Mesenteric fat pad (tissue), 1 donor: Measurements from ENCODE around the gene DSPP. TPM values are rescaled to one million over a fixed set of nuclear protein-coding genes. Genes with fewer than 3 reads are reported as not detected.

Experiments
- DNase-seq: peaks from one replicate; pipeline ENCODE4 v3.0.0-alpha.2; 2020; ENCODE audit warnings: low spot score
- total RNA-seq: library from RNA; stranded (reverse); fragmentation: NEBNext Ultra II Directional; extraction: Animal tissue kit (Norgen Biotek cat#: 25700); gene quantifications from one replicate; pipeline ENCODE4 v1.2.1, GENCODE V29; 2021
- donor health status: DM: yes; HTN: yes; CAD: no.

Gene DSPP
- total RNA-seq, 1 donor from 2014 or later: not detected

GRCh38 chr4:87624698-87625097, 16.4 kb downstream of the DSPP start:
- no peak for DNase-seq

DNA sequence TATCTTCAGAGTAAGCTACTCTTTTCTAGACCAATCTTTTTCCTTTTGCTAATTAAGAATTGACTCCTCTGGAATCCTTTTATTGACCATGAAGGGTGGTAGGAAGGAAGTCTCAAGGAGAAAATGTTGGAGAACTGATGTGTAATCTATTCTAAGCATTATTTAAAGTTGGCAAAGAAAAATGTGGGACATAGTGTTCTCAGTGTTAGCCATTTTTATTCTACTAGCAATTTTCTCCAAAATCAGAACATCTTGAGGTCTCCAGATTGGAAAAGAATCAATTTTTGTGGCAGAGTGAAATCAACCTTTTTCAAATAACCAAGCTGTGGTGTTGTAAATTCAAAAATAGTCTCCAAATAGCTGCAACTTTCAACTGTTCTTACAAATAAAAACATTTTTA, 23.3 kb downstream of the DSPP start:
- DNase-seq: no peak

GRCh38 chr4:87632469-87632868, 24.1 kb downstream of the DSPP start:
- no peak for DNase-seq

GRCh38 chr4:87633243-87633642, 24.9 kb downstream of the DSPP start:
- DNase-seq: no peak

GRCh38 chr4:87644286-87644685, 36.0 kb downstream of the DSPP start:
- no peak for DNase-seq

GRCh38 chr4:87649980-87650379, 41.7 kb downstream of the DSPP start, which contains the start of gene DMP1:
TSS of gene DMP1 (plus strand) at chr4:87650280. CDS start at chr4:87656493, 6,213 bp downstream.
- DNase-seq: no peak

- no peak for DNase-seq
Observed at GRCh38 chr4:87650938-87651337, 42.6 kb downstream of the DSPP start.

DNA sequence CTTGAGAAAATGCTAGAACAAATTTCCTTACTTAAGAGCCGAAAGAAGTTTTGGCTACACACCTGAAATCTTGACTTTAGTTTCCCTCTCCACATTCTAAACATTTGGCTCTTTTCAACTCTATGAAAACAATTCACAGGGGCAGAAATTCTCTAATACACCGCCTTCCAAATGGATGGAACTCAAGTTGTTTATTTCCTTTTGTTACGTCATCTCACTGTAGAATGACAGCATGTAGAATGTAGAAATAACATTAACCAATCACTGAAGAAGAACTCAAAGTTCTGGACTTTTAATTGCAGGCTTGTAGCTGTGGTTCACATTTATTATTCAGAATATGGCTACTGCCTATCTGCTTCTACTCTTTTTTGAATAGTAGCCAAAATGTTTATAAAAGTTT, 43.6 kb downstream of the DSPP start:
- DNase-seq: no peak

DNA sequence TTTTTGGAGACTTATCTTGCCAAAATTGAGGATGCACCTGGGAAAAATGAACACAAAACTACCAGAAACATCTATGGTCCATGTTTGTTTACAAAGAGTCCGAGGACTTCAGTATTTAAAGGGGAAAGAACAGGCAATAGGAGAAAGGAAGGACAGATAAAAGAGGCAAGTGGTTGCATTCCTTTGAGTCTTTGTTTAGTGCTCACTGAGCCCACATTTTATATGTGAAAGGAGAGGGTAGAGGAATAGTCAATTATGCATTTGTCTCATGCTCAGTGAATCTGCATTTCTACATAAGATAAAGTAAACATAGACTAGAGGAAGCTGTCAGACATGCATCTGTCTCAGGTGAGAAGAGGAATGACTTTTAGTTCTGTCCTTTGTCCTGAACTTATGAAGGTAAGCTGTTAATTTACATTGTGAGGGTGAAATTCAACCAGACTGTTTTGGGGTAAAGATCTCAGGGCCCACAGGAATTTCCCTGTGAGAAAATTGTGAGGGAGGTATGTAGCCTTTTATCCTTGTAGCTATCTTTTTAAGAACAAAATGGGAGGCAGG, 46.2 kb downstream of the DSPP start:
- no peak for DNase-seq

DNA sequence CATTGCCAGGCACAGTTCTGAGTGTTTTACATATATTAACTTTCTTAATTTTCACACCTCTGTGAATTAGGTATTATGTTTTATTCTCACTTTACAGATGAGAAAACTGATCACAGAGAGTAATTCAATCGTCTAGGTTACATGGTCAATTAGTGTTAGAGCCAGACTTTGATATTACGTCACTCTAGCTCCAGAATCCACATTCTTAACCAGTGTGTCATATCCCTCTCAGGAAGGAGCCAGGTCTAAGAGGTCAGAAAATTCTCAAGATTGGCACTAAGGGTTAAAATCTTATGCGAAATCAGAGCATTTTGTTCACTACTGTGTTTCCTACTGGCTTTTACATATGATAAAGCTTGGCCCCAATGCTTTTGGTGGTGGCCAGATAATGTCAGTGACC, 49.2 kb downstream of the DSPP start:
- no peak for DNase-seq

DNA sequence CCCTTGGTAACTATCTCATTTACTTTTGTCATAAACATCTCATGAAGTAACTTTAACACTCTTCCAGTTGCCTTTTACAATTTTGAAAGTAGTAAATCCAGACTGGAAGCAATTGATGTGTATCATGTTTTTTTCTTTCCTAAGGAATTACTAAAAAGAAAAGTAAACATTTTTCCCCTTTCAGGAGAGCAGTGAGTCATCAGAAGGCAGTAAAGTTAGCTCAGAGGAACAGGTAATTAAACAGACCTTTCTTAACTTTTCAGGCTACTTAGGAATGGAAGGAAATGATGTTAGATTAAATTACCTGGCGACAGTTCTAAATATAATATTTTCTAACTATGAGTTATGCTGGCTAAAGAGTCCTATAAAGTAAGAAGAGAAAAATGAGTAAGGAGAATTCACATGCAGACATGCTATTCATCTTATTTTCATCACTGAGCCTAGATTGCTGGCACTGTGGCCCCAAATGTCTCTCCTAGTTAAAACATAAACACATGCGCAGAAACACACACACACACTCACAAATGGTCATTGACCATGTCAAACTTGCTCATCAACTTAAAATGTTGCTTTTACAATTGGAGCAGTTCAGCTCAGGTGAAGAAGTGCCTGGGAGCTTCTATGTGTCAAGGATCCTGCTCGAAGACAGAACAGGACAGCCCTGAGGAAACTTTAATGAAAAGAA, 51.1 kb downstream of the DSPP start:
- no peak for DNase-seq

- no peak for DNase-seq
Observed at GRCh38 chr4:87662871-87663270, 54.5 kb downstream of the DSPP start.

Other genes with a start within 250 kb of the DSPP start
- gene HSD17B11, start 217.3 kb upstream of the DSPP start, total RNA-seq: 52.7 TPM
- gene NUDT9, start 186.0 kb upstream of the DSPP start, total RNA-seq: 26.6 TPM
- 302 TPM for gene SPARCL1, start 79.2 kb upstream of the DSPP start, total RNA-seq
- gene DMP1, start 41.8 kb downstream of the DSPP start, total RNA-seq: not detected
- not detected for gene IBSP, start 191.0 kb downstream of the DSPP start, total RNA-seq
- gene MEPE, start 224.4 kb downstream of the DSPP start, total RNA-seq: not detected